ENCODE results near the gene ACAD11.

- TF ChIP-seq SIN3A (IDR thresholded peaks at IDR 0.05; ENCODE audit: borderline replicate concordance, insufficient read depth, low read depth, low read length) = no peak
- TF ChIP-seq CTCF (IDR thresholded peaks at IDR 0.05) = no peak
- TF ChIP-seq TCF7L2 (IDR thresholded peaks at IDR 0.05; ENCODE audit: low read depth, low read length) = no peak
Measured at GRCh38 chr3:132593241-132593946, 66.2 kb downstream of the ACAD11 start.
